ENCODE measurements around the gene GINS2. TPM values are rescaled to one million over a fixed set of nuclear protein-coding genes. Genes with fewer than 3 reads are reported as not detected.

GINS2 gene
- polyA plus RNA-seq, 6 donors from 2014 or later = 0.54 to 2.0 (median 1.3) TPM; not detected in 1

GRCh38 chr16:85679870-85680269, 8.9 kb downstream of the GINS2 start:
- Mint-ChIP-seq H3K27ac (peak overlapping the region in 4 of 6 donors; percentile 22 to 92 (median 44)), H3K4me1 (peaks cover 13 to 19% (median 19%) of the 10 kb centered on the region in 3 donors), H3K9me3 (no peaks in the 10 kb centered on the region), H3K27me3 (no peaks in the 10 kb centered on the region), H3K4me3 (peak overlapping the region in 1 of 8 donors; percentile 51), H3K36me3 (peaks cover 5 to 7% of the 10 kb centered on the region in 2 donors)
- DNase-seq (no peak), ATAC-seq (ENCODE audit: low read depth in 2 of 2) (no peak)

GRCh38 chr16:85678821-85679220, 9.9 kb downstream of the GINS2 start:
- H3K27ac Mint-ChIP-seq = peak overlapping the region in 1 of 6 donors; percentile 40
- H3K36me3 Mint-ChIP-seq = peaks cover 9 to 17% of the 10 kb centered on the region in 2 donors
- no peaks in the 10 kb centered on the region for H3K27me3 Mint-ChIP-seq
- H3K4me1 Mint-ChIP-seq = peaks cover 13 to 19% (median 19%) of the 10 kb centered on the region in 3 donors
- DNase-seq (no peak), ATAC-seq (ENCODE audit: low read depth in 2 of 2) (no peak)
- H3K9me3 Mint-ChIP-seq = no peaks in the 10 kb centered on the region
- no peak overlapping the region for H3K4me3 Mint-ChIP-seq

GRCh38 chr16:85678016-85678415, 10.7 kb downstream of the GINS2 start:
- Mint-ChIP-seq H3K4me1 (peaks cover 13 to 17% (median 16%) of the 10 kb centered on the region in 3 donors), H3K36me3 (peaks cover 9 to 17% of the 10 kb centered on the region in 2 donors), H3K27me3 (no peaks in the 10 kb centered on the region), H3K4me3 (no peak overlapping the region), H3K27ac (peak overlapping the region in 1 of 6 donors; percentile 38), H3K9me3 (no peaks in the 10 kb centered on the region)
- ATAC-seq (ENCODE audit: low read depth in 2 of 2) = no peak
- DNase-seq = no peak

GRCh38 chr16:85677383-85677967, 11.3 kb downstream of the GINS2 start:
- ATAC-seq (ENCODE audit: low read depth in 2 of 2) (no peak), DNase-seq (no peak)
- Mint-ChIP-seq H3K9me3 (no peaks in the 10 kb centered on the region), H3K4me3 (no peak overlapping the region), H3K27me3 (no peaks in the 10 kb centered on the region), H3K4me1 (peaks cover 13 to 17% (median 16%) of the 10 kb centered on the region in 3 donors), H3K27ac (peak overlapping the region in 1 of 6 donors; percentile 21), H3K36me3 (peaks cover 9 to 17% of the 10 kb centered on the region in 2 donors)

DNA sequence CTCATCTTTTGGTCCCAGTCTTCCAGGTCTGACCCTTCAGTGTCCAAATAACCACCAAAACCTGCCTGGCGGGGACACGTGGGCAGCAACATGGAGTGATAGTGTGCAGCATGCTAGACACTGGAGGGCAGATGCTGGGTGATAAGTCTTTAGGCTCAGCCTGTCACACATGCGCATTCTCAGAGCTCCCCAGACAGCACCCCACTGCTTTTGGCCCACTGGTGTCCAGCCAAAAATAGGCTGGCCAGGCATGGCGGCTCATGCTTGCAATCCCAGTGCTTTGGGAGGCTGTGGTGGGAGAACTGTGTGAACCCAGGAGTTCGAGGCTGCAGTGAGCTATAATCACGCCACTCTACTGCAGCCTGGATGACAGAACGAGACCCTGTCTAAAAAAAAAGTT, 12.3 kb downstream of the GINS2 start:
- ATAC-seq (ENCODE audit: low read depth in 2 of 2) = no peak
- H3K27ac Mint-ChIP-seq = peak overlapping the region in 1 of 6 donors; percentile 18
- no peaks in the 10 kb centered on the region for H3K9me3 Mint-ChIP-seq
- peaks cover 13 to 17% (median 16%) of the 10 kb centered on the region in 3 donors for H3K4me1 Mint-ChIP-seq
- peak overlapping the region in 1 of 8 donors; percentile 2 for H3K4me3 Mint-ChIP-seq
- H3K36me3 Mint-ChIP-seq = peaks cover 9 to 17% of the 10 kb centered on the region in 2 donors
- no peak for DNase-seq
- H3K27me3 Mint-ChIP-seq = no peaks in the 10 kb centered on the region

DNA sequence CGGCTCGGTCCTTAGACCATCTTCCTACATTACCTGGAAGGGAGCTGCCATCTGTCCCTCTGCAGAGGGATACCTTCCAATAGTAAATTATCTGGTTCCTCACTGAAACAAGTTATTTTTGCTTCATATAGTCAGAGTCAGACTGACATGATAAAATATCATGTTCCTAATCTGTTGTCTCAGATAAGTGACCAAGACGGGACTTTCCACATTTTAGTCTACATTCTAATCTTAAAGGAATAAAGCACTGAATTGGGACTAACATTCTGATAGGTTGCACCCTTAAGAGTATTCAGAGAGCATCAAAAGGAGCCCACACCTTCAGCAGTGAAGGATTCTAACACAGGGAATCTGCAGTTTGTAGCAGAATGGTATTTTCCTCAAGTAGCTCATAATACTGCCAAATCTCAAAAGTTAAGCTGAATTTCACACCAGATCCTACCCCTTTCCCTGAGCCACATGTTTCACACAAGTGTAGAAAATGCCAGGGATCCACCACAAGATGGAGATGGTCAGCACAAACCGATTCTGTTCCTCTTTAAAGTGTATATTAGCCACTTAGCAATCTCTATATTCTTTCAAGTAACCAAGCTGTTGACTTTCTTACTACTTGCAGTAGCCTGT, 13.4 kb downstream of the GINS2 start:
- Mint-ChIP-seq H3K27me3 (no peaks in the 10 kb centered on the region), H3K4me3 (no peak overlapping the region), H3K27ac (peak overlapping the region in 2 of 6 donors; percentile 75 to 77), H3K4me1 (peaks cover 7 to 11% (median 9%) of the 10 kb centered on the region in 3 donors), H3K9me3 (no peaks in the 10 kb centered on the region), H3K36me3 (peaks cover 9 to 17% of the 10 kb centered on the region in 2 donors)
- ATAC-seq (ENCODE audit: low read depth in 2 of 2) (peak in 1 of 2 donors; percentile 30), DNase-seq (no peak)

GRCh38 chr16:85674828-85675227, 13.9 kb downstream of the GINS2 start:
- Mint-ChIP-seq H3K27me3 (no peaks in the 10 kb centered on the region), H3K27ac (peak overlapping the region; percentile 2 to 91 (median 54)), H3K4me3 (no peak overlapping the region), H3K36me3 (peaks cover 9 to 22% of the 10 kb centered on the region in 2 donors), H3K4me1 (peaks cover 2 to 7% (median 4%) of the 10 kb centered on the region in 3 donors), H3K9me3 (no peaks in the 10 kb centered on the region)
- ATAC-seq (ENCODE audit: low read depth in 2 of 2) (no peak), DNase-seq (no peak)

- H3K27me3 Mint-ChIP-seq = no peaks in the 10 kb centered on the region
- ATAC-seq (ENCODE audit: low read depth in 2 of 2) = no peak
- no peaks in the 10 kb centered on the region for H3K9me3 Mint-ChIP-seq
- peaks cover 9 to 26% of the 10 kb centered on the region in 2 donors for H3K36me3 Mint-ChIP-seq
- peak overlapping the region in 4 of 6 donors; percentile 63 to 83 (median 74) for H3K27ac Mint-ChIP-seq
- no peak for DNase-seq
- no peak overlapping the region for H3K4me3 Mint-ChIP-seq
- H3K4me1 Mint-ChIP-seq = peaks cover 0 to 4% (median 0%) of the 10 kb centered on the region in 3 donors
Observed at GRCh38 chr16:85674418-85674755, 14.4 kb downstream of the GINS2 start.

- Mint-ChIP-seq H3K4me1 (peaks cover 0 to 4% (median 0%) of the 10 kb centered on the region in 3 donors), H3K4me3 (no peak overlapping the region), H3K27me3 (no peaks in the 10 kb centered on the region), H3K27ac (peak overlapping the region in 3 of 6 donors; percentile 42 to 83 (median 71)), H3K9me3 (no peaks in the 10 kb centered on the region), H3K36me3 (peaks cover 9 to 29% of the 10 kb centered on the region in 2 donors)
- no peak for ATAC-seq (ENCODE audit: low read depth in 2 of 2)
- DNase-seq = no peak
Observed at GRCh38 chr16:85673529-85674417, 15.0 kb downstream of the GINS2 start.

GRCh38 chr16:85670840-85671239, 17.9 kb downstream of the GINS2 start:
- no peaks in the 10 kb centered on the region for H3K9me3 Mint-ChIP-seq
- H3K36me3 Mint-ChIP-seq = peaks cover 9 to 38% of the 10 kb centered on the region in 2 donors
- peak overlapping the region in 1 of 8 donors; percentile 61 for H3K4me3 Mint-ChIP-seq
- no peak for DNase-seq
- H3K4me1 Mint-ChIP-seq = peaks cover 0 to 6% (median 0%) of the 10 kb centered on the region in 3 donors
- ATAC-seq (ENCODE audit: low read depth in 2 of 2) = no peak
- no peaks in the 10 kb centered on the region for H3K27me3 Mint-ChIP-seq
- H3K27ac Mint-ChIP-seq = peak overlapping the region in 1 of 6 donors; percentile 39

- no peak for ATAC-seq (ENCODE audit: low read depth in 2 of 2)
- no peaks in the 10 kb centered on the region for H3K9me3 Mint-ChIP-seq
- no peak for DNase-seq
- H3K4me1 Mint-ChIP-seq = peaks cover 0 to 7% (median 0%) of the 10 kb centered on the region in 3 donors
- H3K27me3 Mint-ChIP-seq = no peaks in the 10 kb centered on the region
- H3K4me3 Mint-ChIP-seq = no peak overlapping the region
- H3K27ac Mint-ChIP-seq = peak overlapping the region in 1 of 6 donors; percentile 42
- peaks cover 8 to 29% of the 10 kb centered on the region in 2 donors for H3K36me3 Mint-ChIP-seq
Observed at GRCh38 chr16:85668676-85669424, 19.9 kb downstream of the GINS2 start.

DNA sequence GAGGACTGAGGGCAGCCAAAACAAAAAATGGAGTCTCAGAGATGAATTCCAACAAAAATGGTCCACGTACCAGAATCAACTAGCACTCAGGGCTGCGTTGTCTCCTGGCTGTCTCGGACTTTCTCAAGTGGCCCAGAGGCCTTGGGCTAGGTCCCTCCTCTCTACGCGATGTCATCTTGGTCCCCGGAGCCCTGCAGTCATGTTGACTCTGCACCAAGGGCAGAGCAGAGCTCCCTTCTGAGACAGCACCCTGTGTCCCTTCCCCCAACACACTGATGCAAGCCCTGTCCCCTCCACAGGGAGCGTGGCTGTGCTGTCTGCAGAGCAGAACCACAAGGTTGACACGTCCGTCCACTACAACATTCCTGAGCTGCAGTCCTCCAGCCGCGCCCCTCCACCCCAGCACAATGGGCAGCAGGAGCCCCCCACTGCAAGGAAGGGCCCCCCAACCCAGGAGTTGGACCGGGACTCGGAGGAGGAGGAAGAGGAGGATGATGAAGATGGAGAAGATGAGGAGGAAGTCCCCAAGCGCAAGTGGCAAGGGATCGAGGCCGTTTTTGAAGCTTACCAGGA, 20.8 kb downstream of the GINS2 start:
- Mint-ChIP-seq H3K27ac (no peak overlapping the region), H3K27me3 (no peaks in the 10 kb centered on the region), H3K36me3 (peaks cover 8 to 28% of the 10 kb centered on the region in 2 donors), H3K4me3 (no peak overlapping the region), H3K4me1 (peaks cover 0 to 7% (median 0%) of the 10 kb centered on the region in 3 donors), H3K9me3 (no peaks in the 10 kb centered on the region)
- no peak for DNase-seq
- no peak for ATAC-seq (ENCODE audit: low read depth in 2 of 2)
